Stimulated activated CD8-positive, alpha-beta memory T cell treated with anti-CD3 and anti-CD28 coated beads, Interleukin-4, amount 100 ng/mL, for 24 hours (primary cell): Measurements from ENCODE around the gene TIMM44.

Experiments used
- DNase-seq: peaks from one replicate; pipeline ENCODE4 v3.0.0-alpha.2; 2020; ENCODE audit warnings: low read depth

TIMM44 gene, protein sequence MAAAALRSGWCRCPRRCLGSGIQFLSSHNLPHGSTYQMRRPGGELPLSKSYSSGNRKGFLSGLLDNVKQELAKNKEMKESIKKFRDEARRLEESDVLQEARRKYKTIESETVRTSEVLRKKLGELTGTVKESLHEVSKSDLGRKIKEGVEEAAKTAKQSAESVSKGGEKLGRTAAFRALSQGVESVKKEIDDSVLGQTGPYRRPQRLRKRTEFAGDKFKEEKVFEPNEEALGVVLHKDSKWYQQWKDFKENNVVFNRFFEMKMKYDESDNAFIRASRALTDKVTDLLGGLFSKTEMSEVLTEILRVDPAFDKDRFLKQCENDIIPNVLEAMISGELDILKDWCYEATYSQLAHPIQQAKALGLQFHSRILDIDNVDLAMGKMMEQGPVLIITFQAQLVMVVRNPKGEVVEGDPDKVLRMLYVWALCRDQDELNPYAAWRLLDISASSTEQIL

DNA sequence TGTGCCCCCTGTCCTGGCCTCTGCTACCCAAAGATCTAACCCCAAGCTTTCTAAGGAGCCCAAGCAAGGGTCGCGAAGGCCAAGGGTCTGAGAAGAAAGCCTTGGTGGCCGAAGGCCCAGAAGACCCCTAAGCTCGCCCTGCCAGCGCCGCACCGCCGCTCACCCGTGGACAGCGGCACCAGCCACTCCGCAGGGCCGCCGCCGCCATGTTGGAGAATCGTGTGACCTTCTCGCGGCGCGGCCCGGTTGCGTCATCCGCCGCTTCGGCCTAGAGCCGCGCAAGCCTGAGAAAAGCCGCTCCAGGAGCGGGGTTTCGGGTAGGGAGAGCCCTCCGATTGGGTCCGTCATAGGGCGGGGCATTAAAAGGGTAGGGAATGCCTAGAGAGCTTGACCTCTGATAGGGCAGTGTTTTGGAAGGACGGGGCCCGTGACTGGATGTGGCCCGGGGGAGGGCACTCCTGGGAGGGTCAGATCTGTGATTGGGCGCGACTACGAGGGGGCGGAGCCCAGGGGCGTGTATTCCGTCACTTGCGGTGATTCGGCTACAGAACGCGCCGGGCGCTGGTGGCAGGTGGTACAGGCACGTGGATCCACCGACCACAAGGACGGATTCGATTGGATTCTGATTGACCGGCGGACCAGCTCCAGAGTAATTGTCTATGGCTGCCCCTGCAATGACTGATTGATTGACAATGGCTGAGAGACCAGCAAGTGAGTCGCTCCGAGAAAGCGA, at the start of gene TIMM44:
TIMM44 (minus strand) TSS at position 223 of the 733 bp plus-strand sequence; CDS start at position 208, 15 bp downstream.
- peak; percentile 96 for DNase-seq

DNA sequence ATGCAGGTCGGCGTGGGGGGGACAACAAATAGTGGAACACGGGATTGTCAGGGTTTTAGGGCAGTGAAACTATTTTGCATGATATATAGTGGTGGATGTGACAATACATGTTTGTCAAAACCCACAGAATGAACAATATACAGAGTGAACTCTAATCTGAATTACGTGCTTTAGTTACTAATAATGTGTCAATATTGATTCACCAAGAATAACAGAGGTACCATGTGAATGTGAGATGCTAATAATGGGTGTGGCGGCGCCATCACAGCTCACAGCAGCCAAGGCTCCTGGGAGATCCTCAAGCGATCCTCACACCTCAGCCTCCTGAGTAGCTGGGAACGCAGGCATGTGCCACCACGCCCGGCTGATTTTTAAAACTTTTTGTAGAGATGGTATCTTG, 49.1 kb upstream of the TIMM44 start:
- no peak for DNase-seq

DNA sequence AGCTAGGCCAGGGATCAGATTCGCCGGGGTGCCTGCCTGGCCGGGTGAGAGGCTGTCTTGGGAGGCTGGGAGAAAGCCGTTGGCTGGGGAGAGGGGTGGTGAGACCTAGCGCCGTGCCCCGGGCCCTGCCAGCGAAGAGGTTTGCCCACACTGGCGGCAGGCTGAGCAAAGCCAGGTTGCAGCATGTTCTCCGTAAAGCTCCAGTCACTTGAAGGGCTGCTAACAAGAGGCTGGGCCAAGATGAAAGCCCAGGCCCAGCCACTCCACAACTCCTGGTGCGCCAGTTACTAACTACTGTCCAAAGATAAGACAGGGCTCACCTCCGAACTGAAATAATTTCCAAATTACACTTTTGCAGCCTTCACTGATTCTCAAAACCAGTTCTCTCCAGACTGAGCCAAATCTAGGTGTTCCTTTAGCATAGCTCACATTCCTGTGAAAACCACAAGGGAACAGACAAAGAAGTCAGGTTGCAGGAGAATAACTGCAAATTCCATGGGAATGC, 45.7 kb upstream of the TIMM44 start:
- DNase-seq: no peak

DNA sequence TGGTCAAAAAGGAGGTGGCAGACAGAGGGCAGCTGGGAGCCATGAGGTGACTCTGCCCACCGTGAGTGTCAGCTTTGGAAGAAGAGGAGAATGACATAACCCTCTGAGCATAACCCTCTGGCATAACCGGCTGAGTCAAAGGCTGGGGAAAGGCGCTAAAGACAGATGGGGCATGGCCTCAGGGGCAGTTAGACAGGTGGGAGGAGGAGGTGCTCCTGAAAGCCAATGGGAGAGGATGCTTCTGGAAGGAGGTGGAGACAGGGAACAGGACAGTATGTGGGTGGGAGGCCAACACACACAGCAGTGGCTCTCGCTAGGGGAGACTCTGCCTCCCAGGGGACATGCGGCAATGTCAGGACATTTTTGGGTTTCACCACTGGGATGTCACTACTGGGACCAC, 44.8 kb upstream of the TIMM44 start:
- no peak for DNase-seq

DNA sequence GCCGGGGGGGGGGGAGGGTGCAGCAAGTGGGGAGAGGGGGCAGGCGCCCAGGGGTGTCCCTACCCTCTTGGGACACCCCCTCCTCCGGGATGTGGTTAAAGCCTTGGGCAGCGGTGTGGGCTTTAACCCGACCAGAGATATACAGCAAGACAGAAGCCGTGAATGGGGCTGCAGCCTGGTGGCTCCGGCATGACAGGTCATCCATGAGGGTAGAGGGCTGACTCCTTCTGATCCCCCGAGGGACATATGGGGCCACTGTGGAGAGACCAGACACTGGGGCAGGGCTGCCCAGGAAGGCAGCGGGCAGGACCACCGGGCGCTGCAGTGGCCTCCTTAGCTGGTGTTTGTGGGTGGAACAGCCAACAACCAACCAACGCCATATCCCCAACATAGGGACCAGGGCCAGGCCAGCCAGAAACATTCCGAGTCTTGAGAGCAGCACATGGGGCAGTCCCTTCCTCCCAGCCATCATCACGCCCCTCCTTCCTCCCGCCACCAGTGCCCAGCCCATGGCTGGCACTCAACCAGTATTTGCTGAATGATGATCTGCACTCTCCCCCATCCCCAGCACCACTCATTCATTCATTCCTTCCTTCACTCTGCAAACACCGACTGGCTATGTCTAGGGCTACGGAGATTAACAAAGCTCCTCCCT, 43.8 kb upstream of the TIMM44 start:
- DNase-seq: no peak

DNA sequence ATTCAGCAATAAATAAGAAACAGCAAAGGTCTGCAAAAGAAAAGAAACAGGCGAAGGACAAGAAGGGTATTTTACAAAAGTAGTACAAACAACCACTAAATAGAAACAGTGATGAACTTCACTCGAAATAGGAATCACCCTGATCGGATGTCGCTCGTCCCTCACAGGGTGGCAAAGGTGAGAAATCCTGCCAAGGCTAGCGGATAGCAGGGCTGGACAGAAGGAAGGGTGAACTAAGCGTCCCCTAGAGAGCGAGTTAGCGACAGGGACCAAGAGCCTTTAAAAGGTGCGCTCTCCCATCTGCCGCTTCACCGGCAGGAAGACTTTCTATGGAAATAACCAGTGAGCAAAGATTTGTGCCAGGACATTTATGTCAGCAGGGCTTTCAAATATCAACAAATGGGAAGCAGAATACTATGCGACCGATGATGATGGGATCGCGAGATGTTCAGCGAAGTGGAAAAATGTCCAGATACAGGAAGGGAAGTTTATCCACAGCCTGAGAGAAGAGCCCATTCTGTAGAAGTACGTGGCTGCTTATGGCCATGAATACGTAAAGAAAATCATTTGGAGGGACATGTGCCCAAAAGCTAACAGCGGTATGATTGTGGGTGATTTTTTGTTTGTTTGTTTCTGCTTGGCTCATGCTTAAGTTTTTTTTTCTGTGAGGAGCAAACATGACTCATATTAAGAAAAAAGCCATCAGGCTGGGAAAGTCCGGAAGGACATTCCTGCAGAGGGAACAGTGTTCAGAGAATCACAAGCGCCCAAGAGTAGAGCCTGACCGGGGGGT, 43.1 kb upstream of the TIMM44 start:
- DNase-seq: no peak

DNA sequence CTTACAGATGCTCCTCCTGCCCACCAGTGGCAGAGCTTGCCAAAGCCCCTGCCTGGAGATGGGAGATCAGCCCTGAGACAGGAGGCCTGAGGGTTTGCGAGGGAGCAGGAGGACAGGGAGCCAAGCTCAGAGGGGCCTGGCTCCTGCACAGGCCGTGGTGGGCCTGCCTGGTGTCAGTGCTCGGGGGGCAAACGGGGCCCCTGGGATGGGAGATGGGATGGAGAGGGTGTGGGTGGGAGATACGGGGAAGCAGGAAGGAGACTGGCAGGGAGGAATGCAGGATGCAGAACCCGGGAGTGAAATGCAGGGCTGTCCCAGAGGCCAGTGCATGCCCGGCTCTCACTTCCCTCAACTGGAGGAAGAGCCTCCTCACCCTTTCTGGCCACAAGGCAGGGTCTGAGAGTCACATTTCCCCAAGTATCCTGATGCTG, 42.0 kb upstream of the TIMM44 start:
- DNase-seq: no peak

DNA sequence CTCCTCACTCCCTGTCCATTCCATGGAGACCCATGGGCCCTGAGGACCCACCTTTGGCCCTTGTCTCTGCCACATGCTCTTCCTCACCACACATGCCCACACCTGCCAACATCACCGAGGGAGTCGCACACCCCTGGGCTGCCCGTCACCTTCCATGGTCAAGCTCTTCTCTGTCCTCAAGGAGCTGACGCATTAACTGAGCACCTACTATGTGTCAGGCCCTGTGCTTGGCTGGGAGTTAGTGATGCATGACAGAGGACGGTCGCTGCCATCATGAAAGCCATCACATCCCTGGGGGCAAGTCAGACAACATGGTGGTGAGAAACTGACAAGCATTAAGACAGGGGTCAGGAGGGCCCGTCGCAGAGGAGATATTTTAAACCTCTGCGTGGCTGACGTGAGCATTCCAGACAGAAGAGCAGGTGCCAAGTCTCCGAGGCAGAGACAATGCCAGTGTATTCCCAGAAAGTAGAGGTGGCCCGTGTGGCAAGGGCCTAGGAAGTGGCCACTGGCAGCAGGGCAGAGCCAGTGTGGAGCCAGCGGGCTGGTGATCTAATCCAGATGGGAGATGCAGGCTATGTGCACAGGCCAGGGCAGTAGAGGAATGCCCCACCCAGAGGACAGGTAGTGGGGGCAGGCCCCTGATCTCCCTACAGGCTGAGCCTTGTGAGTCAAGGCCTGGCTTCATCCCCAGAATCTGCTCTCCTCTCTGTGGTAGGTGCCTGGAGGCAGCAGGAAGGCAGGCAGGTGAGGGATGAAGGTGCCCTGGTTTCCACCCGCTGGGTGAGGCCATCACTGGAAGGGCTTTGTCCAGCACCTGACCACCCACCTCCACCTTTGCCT, 40.8 kb upstream of the TIMM44 start:
- DNase-seq: no peak

DNA sequence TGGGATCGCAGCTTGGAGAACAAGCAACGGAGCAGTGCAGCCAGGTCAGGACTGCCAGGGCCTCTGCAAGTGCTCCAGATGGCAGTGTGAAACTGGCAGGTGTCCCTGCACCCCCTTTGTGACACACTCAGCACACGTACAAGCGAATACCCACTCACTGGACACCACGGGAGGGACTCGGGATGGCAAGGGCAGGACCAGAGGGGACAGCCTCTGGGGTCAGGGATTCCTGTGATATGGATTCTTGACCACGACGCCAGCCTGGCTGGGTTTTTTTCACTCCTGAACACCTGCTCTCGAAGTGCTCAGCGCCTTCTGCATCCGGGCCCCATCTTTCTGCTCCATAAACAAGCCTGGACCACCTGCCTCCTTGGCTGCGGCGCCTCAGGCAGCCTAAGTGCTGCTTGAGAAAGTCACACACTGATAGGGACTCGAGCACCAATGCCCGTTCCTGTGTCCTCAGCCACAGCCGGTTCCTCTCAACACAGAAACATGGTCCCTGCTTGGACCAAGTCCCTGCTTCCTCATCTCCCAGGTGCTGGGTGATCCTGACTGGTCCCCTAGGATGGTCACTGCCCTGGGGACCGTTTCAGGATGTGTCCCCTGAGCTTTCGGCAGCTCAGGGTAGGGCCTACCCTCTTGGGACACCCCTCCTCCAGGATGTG, 40.0 kb upstream of the TIMM44 start:
- no peak for DNase-seq

DNA sequence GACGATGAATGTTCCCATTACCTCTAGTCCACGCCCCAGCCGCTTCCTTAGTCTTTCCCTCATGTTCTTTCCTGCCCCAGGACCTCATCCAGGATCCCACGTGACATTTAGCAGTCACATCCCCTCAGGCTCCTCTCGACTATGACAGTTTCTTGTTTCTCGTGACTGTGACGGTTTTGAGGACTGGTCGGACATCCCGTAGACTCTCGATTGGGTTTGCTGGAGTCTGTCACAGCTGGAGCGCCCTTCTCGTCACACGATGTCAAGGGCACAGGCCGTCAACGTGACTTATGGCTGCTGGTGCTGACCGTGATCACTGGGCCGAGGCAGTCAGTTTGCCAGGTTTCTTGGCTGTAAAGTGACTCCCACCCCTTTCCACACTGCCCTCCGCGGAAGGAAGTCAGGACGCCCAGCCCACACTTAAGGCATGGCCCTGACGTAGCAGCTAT, 39.2 kb upstream of the TIMM44 start:
- no peak for DNase-seq

DNA sequence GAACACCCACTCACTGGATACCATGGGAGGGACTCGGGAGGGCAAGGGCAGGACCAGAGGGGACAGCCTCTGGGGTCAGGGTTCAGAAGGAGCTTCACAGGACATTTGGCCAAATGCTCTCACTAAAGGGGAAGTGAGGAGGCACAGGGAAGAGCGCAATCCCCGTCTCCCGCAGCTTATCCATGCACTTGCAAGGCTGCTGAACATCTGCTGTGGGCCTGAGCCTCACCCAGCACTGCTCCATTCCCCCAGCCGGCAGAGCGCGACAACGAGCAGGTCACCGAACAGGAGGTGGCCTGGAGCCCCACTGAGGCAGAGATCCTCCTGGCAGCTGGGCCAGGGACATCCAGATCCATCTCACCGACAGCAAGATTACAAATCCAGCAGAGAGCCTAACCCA, 38.6 kb upstream of the TIMM44 start:
- no peak for DNase-seq

DNA sequence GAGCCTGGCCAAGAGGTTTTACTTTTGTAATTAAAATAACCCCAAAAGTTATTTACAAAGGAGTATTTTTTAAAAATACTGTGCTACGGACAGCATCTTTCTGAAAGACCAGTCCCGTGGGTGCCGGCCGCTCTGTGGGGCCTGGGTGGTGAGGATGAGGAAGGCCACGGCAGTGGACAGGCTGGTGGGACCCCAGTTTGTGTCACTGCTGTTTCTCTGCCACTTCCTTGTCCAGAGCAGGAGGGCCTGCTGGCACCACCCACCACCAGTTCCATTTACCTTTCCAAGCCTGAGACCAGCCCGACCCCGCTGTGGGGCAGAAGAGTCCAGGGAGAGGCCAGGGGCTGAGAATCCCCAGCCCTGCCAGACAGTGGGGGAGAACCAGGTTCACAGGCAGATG, 38.2 kb upstream of the TIMM44 start:
- no peak for DNase-seq

DNA sequence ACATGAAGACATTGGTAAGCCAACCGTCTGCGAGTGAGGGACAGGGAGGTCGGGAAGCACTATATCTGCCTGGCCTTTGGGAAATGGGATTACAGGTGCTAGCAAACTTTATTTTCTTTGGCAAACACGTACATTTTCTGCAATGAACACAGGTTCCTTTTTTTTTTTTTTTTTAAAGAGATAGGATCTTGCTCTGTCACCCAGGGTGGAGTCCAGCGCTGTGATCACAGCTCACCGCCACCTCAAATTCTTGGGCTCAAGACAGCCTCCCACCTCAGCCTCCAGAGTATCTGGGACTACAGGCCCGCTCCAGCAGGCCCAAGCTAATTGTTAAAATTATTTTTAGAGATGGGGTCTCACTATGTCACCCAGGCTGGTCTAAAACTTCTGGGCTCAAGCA, 37.7 kb upstream of the TIMM44 start:
- DNase-seq: no peak

DNA sequence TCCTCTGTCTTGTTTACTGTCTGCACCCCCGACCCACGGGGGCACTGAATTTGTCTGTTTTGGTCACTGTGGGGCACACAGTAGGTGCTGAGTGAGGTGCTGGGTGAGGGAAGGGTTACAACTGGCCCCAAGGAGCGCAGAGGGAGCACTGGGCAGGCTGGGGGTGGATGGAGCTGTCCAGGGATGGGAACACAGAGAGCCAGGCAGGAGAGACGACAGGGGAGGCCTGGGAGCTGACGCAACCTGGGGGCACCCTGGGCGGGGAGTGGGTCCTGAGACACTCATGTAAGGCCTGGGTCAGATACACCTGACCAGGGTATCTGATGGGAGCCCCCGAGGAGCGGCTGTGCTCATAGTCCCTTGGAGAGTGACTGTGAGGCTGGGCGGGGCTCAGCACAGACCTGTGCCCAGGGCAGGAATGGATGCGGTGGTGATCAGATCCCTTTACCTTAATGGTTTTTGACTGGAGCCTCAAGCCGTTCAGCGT, 37.2 kb upstream of the TIMM44 start:
- DNase-seq: no peak

DNA sequence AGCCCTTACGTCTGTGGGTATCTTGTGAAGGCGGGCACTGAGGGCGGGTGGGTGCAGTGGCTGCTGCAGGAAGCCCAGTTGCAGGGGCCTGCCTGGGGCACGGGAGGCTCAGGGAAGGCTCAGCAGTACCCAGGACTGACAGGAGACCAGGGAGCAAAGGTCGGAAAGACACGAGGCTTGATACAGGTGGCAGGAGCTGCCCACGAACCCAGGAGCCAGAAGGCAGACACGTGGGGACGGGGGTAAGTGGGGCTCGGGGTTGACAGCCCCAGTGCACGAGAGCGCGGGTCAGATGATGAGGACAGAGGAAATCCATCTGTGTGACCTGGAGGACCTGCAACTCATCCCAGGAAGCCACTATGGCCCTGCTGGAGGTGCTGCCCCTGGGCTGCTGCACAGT, 36.7 kb upstream of the TIMM44 start:
- DNase-seq: no peak

DNA sequence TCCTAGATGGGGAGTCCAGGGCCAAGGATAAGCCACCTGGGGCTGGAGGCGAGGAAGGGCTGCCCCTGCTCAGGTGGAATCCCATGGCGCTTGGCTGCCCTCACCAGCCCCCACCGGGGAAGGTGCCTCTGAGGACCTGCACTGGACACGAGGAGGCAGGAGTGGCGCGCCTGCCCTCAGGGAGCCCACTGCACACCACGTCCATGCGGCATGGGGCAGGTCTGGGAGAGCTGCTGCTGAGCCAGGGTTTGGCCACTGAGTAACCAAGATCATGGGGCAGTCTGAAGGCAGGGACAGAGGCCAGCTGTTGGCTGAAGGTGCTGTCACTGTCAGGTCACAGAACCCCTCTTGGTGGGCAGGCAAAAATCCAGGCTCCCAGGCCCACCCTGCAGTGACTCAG, 36.1 kb upstream of the TIMM44 start:
- no peak for DNase-seq

DNA sequence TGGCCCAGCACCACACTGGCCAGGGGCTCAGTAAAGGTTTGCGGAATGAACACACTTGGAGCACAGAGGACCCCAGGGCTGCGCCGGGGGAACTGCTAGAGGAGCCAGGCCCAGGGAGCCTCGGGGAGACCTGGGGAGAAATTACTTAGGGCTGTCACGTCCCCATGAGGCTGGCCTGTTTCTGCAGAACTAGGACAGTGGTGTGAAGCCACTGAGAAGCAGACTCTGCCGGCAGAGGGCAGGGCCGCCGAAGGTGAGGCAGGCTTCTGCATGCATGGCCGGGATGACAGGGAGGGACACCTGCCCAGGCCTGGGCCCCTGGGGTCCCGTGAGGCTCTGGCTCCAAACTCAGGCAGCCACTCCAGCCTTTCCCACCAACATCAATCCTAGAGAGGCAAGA, 35.5 kb upstream of the TIMM44 start:
- no peak for DNase-seq

DNA sequence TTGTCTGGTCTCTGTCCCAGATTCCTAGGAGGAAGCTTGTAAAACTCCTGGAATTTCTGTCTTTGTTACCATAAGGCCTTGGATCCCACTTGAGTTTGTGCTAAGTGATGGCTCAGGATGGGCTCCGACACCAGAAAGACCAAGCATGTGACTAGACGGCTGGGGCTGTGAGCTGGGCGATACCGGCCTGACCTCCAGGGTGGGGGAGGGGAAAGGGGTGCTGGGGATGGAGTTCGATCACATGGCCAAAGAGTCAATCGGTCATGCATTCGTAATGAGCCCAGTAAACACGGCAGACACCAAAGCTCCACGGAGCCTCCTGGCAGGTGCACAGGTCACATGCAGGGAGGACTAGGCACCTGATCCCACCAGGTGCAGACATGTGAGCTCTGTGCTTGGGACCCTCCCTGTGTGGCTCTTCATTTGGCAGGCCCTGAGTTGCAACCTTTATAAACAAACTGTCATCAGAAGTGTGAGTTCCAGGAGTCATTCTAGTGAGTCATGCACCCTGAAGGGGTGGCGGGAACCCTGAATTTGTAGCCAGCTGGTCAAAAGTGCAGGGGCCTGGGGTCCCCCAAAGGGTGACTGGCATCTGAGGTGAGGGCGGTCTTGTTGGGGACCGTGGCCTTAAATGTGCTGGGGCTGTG, 34.8 kb upstream of the TIMM44 start:
- no peak for DNase-seq

DNA sequence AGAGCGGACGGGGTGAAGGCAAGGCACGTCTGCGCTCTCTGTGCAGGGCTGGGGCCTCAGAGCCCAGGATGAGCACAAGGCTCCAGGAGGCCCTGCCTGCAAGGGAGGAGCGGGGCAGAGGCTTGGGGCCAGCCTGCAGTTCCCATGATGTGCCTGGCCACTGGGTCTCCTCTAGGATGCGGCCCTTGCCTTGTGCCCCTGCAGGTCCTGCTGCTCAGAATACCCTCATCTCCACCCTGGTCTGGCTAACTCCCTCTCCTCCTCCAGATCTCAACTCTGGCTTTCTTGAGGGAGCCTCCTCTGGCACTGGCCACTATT, 34.2 kb upstream of the TIMM44 start:
- no peak for DNase-seq
